ENCODE measurements around the gene LOXL1. TPM values are rescaled to one million over a fixed set of nuclear protein-coding genes. Genes with fewer than 3 reads are reported as not detected.

LOXL1 gene
- total RNA-seq (65.6 and 91.4 TPM in 2 replicates), polyA plus RNA-seq (163 and 188 TPM in 2 replicates), polyA minus RNA-seq (ENCODE audit: low replicate concordance) (596 and 875 TPM in 2 replicates)
- 252 and 290 TPM in 2 replicates for polyA plus RNA-seq (2012)

DNA sequence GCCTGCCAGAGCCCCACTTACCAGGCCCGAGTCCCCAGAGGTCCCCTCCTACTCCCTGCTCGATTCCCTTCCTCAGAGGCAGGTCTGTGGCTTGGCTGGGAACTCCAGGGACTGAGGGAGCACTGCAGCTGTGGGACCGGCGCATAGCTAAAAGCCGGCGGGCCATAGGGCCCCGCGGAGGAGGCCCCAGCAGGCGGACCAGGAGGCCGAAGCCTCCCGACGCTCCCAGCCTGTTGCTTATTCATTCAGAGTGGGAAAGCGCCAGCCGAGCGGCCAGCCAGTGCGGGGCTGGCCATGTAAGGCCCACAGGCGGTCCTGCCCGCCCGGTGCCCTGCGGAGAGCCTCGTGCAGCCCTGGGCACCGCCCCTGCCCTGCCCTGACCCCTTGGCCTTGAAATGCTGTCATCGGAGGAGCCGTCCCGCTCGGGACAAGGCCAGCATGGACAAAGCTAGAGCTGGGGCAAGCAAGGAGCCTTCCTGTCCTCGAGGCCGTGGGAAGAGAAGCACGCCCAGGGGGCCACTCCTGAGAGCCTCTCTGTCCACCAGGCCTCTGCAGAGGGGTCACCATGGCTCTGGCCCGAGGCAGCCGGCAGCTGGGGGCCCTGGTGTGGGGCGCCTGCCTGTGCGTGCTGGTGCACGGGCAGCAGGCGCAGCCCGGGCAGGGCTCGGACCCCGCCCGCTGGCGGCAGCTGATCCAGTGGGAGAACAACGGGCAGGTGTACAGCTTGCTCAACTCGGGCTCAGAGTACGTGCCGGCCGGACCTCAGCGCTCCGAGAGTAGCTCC is at the start of gene LOXL1:
TSS of gene LOXL1 (plus strand) at position 244 of the 784 bp plus-strand sequence. CDS start at position 566, 322 bp downstream.
- no peak for TF ChIP-seq CTCF (conservative IDR thresholded peaks at IDR 0.05 in 1 of 2, IDR thresholded peaks at IDR 0.05 in 1 of 2; ENCODE audit: low read depth in 1 of 2, low read length in 2 of 2)
- Histone ChIP-seq H3K9me3 (ENCODE audit: control insufficient read depth, insufficient read depth, low read depth, low read length) (no peaks in the 10 kb centered on the region), H3K36me3 (ENCODE audit: control insufficient read depth, insufficient read depth, low read length) (no peaks in the 10 kb centered on the region), H3K4me3 (replicated peaks in 1 of 4; ENCODE audit: control extremely low read depth in 1 of 4, insufficient read depth in 1 of 4, low read depth in 3 of 4, low read length in 4 of 4) (peak within 1 kb of the TSS; percentile 64 to 85 (median 78)), H3K4me1 (ENCODE audit: control insufficient read depth, extremely low read depth, insufficient read depth, low read length) (peaks cover 70% of the 10 kb centered on the region), H3K27me3 (ENCODE audit: control insufficient read depth, insufficient read depth, low read length) (no peaks in the 10 kb centered on the region), H3K79me2 (ENCODE audit: control insufficient read depth, insufficient read depth, low read length) (peaks cover 67% of the 10 kb centered on the region), H3K27ac (ENCODE audit: insufficient read depth, low read length) (peak within 1 kb of the TSS; percentile 85), H2AFZ (ENCODE audit: low read length) (peak within 1 kb of the TSS; percentile 59), H4K20me1 (ENCODE audit: control insufficient read depth, extremely low read depth, insufficient read depth, low read length) (no peaks in the 10 kb centered on the region), H3K4me2 (ENCODE audit: extremely low read depth, insufficient read depth, low read length) (peak within 1 kb of the TSS; percentile 98), H3K9ac (ENCODE audit: insufficient read depth, low read length) (peak within 1 kb of the TSS; percentile 73)
- peak; percentile 90 to 95 for DNase-seq (ENCODE audit: low read depth in 2 of 2)

DNA sequence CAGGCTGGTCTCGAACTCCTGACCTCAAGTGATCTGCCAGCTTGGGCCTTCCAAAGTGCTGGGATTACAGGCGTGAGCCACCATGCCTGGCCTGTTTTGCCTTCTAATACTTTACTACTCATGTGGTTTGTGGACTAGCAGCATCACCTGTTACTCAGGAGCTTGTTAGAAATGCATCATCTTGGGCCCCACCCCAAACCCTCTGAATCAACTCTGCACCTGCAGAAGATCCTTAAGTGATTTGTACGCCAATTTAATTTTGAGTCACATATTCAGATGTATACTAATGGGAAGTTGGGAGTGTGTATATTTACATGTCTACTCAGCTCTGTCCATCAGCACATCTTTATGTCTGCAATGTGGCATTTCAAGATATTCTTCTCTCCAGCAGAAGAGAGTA is 46.8 kb upstream of the LOXL1 start:
- TF ChIP-seq EZH2 (IDR thresholded peaks at IDR 0.05; ENCODE audit: low read length, missing control alignments) (no peak), CTCF (conservative IDR thresholded peaks at IDR 0.05 in 1 of 2, IDR thresholded peaks at IDR 0.05 in 1 of 2; ENCODE audit: low read depth in 1 of 2, low read length in 2 of 2) (no peak)
- H3K9ac ChIP-seq (ENCODE audit: insufficient read depth, low read length), result no peak overlapping the region

DNA sequence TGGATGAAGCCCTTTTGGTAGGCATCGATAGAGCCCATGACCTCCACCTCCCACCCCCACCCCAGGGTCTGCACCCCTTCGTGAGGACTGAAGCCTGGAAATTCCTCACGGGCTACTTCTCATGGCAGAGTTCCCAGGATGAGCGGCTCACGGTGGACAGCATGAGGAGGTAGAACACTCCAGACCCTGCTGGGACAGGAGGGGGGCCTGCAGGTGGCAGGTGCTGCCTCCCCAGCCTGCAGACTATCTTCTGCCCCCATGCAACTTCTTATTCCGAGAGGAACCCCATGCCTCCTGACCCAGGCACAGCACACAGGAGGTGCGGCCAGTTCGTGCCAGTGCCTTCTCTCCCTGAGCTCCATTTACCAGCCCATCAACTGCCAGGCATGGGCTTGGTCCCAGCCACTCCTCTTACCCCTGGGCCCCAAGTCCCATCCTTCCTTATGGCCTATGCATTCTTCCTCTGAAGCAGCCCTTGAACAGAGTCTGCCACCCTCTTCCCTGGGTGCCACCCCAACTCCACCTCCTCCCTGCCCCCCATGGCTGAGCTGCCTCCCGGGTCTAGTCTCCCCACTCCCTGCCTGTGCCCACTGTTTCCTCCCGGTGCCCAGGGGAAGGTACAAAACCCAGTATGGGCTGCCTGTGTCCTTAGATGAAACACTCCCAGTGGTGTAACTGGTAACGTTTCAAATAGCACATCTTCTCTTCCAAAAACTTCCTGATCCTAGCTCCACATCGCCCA is 44.5 kb upstream of the LOXL1 start:
- no peaks in the 10 kb centered on the region for H3K4me1 ChIP-seq (ENCODE audit: control insufficient read depth, extremely low read depth, insufficient read depth, low read length)
- H2AFZ ChIP-seq (ENCODE audit: low read length), result no peak overlapping the region
- no peaks in the 10 kb centered on the region for H3K9me3 ChIP-seq (ENCODE audit: control insufficient read depth, insufficient read depth, low read depth, low read length)
- no peak overlapping the region for H3K4me2 ChIP-seq (ENCODE audit: extremely low read depth, insufficient read depth, low read length)
- H3K36me3 ChIP-seq (ENCODE audit: control insufficient read depth, insufficient read depth, low read length), result no peaks in the 10 kb centered on the region
- no peaks in the 10 kb centered on the region for H4K20me1 ChIP-seq (ENCODE audit: control insufficient read depth, extremely low read depth, insufficient read depth, low read length)
- H3K27ac ChIP-seq (ENCODE audit: insufficient read depth, low read length), result no peak overlapping the region
- H3K27me3 ChIP-seq (ENCODE audit: control insufficient read depth, insufficient read depth, low read length), result peaks cover 11% of the 10 kb centered on the region
- H3K4me3 ChIP-seq (replicated peaks in 1 of 4; ENCODE audit: control extremely low read depth in 1 of 4, insufficient read depth in 1 of 4, low read depth in 3 of 4, low read length in 4 of 4), result no peak overlapping the region
- TF ChIP-seq CTCF (conservative IDR thresholded peaks at IDR 0.05 in 1 of 2, IDR thresholded peaks at IDR 0.05 in 1 of 2; ENCODE audit: low read depth in 1 of 2, low read length in 2 of 2), result no peak
- TF ChIP-seq EZH2 (IDR thresholded peaks at IDR 0.05; ENCODE audit: low read length, missing control alignments), result no peak
- no peak overlapping the region for H3K9ac ChIP-seq (ENCODE audit: insufficient read depth, low read length)
- no peak for DNase-seq (ENCODE audit: low read depth in 2 of 2)
- H3K79me2 ChIP-seq (ENCODE audit: control insufficient read depth, insufficient read depth, low read length), result no peaks in the 10 kb centered on the region

More for the DNA sequence above, 46.8 kb upstream of the LOXL1 start:
- H3K4me1 ChIP-seq (ENCODE audit: control insufficient read depth, extremely low read depth, insufficient read depth, low read length), result no peaks in the 10 kb centered on the region
- no peaks in the 10 kb centered on the region for H3K9me3 ChIP-seq (ENCODE audit: control insufficient read depth, insufficient read depth, low read depth, low read length)
- peaks cover 9% of the 10 kb centered on the region for H3K27me3 ChIP-seq (ENCODE audit: control insufficient read depth, insufficient read depth, low read length)
- no peak overlapping the region for H3K27ac ChIP-seq (ENCODE audit: insufficient read depth, low read length)
- no peaks in the 10 kb centered on the region for H4K20me1 ChIP-seq (ENCODE audit: control insufficient read depth, extremely low read depth, insufficient read depth, low read length)
- H3K4me3 ChIP-seq (replicated peaks in 1 of 4; ENCODE audit: control extremely low read depth in 1 of 4, insufficient read depth in 1 of 4, low read depth in 3 of 4, low read length in 4 of 4), result no peak overlapping the region
- no peaks in the 10 kb centered on the region for H3K79me2 ChIP-seq (ENCODE audit: control insufficient read depth, insufficient read depth, low read length)
- no peak for DNase-seq (ENCODE audit: low read depth in 2 of 2)
- H3K4me2 ChIP-seq (ENCODE audit: extremely low read depth, insufficient read depth, low read length), result no peak overlapping the region
- H2AFZ ChIP-seq (ENCODE audit: low read length), result no peak overlapping the region
- H3K36me3 ChIP-seq (ENCODE audit: control insufficient read depth, insufficient read depth, low read length), result no peaks in the 10 kb centered on the region
